HTR-8/SVneo (cell line): ENCODE data around the gene INTS2.
"Not testable (repeated sequence)": the region's sequence is repeated elsewhere in the genome, so short reads cannot be mapped to it uniquely, and the experiment has no call there.

ENCODE experiments used
- DNase-seq: peaks from one replicate; pipeline ENCODE4 v3.0.0; 2011; ENCODE audit warnings: low spot score, mixed read lengths; ENCODE audit not compliant: insufficient read length
- FAIRE-seq: peaks from 2 replicates; lab custom pipeline; 2011; peaks lifted over from hg19 to GRCh38; lab: Jason Lieb, UNC

INTS2 gene

DNA sequence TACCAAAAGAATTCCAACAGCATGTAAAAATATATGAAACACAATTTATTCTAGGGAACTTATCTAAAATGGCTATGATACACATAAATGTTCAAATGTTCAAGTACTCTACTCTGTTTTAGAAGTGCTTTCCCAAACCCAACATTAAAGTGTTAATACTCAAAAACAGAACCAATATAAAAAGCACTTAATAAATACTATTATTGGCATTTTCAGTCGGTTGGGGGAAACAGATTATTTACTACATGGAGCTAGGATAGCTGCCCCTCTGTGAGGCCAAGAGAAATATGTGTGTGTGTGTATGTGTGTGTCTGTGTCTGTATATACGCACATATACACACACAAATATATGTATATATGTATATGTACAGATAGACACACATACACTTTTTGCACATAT, 32.4 kb downstream of the INTS2 start:
- DNase-seq: no peak
- FAIRE-seq: no peak

DNA sequence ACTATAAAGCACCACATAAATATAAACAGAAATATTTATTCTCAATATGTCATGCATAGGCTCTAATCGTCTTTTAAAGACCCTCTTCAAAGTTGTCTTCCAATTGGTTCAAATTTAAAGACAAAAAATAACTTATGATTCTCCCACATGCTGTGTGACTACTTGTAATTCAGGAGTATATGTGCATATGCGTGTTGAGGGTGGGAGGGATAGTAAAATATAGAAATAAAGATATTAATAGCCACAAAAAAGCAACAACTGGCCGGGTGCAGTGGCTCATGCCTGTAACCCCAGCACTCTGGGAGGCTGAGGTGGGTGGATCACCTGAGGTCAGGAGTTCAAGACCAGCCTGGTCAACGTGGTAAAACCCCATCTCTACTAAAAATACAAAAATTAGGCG, 33.5 kb downstream of the INTS2 start:
- not testable (repeated sequence) for DNase-seq, FAIRE-seq

DNA sequence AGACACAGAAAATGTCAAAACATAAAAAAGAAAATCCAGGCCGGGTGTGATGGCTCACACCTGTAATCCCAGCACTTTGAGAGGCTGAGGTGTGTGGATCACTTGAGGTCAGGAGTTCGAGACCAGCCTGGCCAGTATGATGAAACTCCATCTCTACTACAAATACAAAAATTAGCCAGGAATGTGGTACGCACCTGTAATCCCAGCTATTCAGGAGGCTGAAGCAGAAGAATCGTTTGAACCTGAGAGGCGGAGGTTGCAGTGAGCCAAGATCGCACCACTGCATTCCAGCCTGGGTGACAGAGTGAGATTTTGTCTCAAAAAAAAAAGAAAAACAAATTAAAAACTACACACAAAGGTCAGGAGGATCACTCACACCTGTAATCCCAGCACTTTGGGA, 40.0 kb downstream of the INTS2 start:
- not testable (repeated sequence) for DNase-seq, FAIRE-seq

DNA sequence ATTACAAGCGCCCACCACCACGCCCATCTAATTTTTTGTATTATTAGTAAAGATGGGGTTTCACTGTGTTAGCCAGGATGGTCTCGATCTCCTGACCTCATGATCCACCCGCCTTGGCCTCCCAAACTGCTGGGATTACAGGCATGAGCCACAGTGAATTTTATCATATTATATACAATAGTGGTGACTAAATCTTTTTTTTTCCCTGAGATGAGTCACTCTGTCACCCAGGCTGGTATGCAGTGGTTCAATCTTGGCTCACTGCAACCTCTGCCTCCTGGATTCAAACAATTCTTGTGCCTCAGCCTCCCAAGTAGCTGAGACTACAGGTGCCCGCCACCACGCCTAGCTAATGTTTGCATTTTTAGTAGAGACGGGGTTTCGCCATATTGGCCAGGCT, 41.9 kb downstream of the INTS2 start:
- DNase-seq: not testable (repeated sequence)

DNA sequence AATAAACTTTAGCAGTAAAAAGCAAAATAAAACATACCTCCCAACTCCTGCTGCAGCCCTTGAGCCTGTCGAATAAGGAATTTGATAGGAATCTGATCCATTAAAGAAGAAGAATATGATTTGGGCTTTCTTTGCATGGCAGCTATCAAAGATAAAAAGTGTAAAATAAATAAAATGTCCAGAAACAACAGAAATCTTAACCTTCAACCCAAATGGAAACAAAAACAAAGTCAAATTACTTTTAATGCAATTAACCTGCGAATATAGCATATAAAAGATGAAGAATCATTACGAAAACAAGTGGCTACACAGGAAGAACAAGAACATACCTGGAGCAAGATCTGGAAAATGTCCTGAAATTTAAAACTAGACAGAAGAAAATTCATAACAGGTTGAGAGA, 42.9 kb downstream of the INTS2 start:
- FAIRE-seq (no peak), DNase-seq (no peak)

More for the DNA sequence above, 41.9 kb downstream of the INTS2 start:
- FAIRE-seq: not testable (repeated sequence)

DNA sequence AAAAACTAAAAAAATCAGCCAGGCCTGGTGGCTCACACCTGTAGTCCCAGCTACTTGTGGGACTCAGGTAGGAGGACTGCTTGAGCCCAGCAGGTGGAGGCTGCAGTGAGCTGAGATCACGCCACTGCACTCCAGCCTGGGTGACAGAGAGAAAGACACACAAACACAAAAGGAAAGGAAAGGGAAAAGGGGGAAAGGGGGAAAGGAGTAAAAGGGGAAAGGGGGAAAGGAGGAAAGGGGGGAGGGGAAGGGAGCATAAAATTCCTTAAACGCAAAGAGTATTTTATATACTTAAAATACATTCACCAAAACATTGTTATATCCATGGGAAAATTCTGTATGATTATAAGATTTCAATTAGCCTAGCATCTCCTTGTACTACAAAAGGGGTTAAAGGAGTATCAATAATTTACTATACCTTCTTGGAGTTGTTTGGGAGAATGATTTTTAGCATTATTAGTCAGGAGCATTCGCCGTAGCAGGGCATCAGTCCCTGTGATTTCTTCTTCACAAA, 47.1 kb downstream of the INTS2 start:
- no peak for DNase-seq
- FAIRE-seq: no peak

DNA sequence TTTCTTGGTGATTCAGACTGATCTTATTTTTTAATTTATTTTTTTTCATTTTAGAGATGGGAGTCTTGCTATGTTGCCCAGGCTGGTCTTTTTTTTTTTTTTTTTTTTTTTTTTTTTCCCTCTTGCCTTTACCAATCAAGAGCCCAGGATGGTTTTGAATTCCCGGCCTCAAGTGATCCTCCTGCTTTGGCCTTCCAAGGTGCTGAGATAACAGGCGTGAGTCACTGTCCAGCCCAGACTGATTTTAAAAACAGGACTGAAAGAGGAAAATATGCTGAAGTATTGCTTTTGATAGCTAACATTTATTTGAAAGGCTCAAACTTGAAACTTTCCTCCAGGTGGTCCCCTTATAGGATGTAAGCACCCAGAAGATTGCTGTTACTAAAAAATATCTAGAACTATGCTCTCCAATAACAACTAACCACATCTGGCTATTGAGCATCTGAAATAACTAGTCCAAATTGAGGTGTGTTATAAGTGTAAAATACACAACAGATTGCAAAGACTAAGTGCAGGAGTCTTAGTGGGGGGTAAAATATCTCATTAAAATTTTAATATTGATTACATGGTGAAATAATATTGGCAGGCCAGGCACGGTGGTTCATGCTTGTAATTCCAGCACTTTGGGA, 48.7 kb downstream of the INTS2 start:
- FAIRE-seq: no peak
- DNase-seq: no peak

DNA sequence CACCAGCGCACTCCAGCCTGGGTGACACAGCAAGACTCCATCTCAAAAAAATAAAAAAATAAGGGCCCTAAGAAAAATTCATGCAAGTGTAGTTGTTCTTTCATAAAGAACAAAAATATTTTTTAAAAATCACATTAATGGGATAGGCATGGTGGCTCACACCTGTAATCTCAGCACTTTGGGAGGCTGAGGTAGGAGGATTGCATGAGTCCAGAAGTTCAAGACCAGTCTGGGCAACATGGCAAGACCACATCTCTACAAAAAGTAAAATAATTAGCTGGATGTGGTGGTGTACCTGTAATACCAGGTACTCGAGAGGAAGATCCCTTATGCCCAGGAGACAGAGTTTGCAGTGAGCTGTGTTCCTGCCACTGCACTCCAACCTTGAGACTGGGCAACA, 49.3 kb downstream of the INTS2 start:
- no peak for DNase-seq
- no peak for FAIRE-seq

DNA sequence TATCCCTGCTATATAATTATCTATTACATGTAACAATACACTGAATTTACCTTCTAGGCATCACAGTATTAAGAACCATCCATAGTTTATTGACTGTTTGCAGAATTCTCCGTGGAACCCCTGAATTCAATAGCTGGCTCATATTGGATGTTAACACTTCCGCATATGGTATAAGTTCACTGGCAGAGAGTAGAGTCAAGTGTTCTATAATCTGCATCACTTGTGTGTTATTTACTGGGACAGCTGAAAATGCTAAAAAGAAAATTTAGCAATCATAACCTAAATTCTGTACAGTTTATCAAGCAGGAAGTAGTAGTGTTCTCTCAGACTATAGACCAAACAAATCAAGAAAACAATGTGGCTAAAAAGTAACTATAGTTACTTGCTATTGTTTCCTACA, 49.9 kb downstream of the INTS2 start:
- no peak for DNase-seq
- no peak for FAIRE-seq

DNA sequence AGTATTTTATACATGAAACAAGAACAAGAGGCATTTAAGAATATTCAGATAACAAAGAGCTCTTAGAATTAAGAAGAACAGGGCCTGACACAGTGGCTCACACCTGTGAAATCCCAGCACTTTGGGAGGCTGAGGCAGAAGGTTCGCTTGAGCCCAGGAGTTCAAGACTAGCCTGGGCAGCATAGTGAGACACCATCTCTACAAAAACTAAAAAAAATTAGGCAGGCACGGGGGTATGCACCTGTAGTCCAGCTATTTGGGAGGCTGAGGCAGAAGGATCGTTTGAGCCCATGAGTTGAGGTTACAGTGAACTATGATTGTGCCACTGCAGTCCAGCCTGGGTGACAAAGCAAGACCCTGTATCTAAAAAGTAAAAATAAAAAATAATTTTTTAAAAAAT, 52.0 kb downstream of the INTS2 start:
- DNase-seq (no peak), FAIRE-seq (no peak)

DNA sequence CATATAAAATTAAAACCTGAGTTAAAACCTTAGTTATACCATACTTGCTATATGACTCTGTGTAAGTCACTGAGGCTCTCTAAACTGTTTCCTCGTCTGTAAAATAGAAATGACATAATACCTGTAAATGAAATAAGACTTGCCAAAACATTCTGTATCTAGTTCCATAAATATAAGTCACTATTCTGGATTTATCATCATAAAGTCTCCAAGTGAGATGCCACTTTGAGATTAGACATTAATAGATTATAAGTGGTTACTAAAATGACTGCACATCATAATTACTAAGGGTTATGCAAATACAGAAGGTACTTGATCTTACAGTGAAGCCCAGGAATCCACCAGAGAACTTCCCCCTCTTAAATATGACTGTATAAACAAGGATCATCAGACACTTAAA, 52.5 kb downstream of the INTS2 start:
- no peak for DNase-seq

DNA sequence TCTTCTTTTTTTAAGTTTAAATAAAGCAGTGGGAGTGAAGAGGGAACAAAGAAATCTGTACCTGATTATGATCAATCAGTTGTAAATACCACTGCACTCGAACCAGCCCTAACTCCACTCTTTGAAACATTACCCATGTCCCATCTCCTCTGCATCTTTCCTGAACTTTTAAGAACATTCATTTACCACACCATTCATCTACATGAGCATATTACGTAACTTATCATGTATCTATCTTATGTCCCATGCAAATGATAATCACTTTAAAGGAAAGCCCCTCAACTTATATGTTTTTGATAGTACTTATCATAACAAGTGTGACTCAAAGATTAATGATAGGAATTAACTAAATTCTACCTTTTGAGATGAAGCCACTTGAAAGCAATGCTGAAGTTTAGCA, 53.7 kb downstream of the INTS2 start:
- DNase-seq (no peak), FAIRE-seq (no peak)

More for the DNA sequence above, 52.5 kb downstream of the INTS2 start:
- no peak for FAIRE-seq

DNA sequence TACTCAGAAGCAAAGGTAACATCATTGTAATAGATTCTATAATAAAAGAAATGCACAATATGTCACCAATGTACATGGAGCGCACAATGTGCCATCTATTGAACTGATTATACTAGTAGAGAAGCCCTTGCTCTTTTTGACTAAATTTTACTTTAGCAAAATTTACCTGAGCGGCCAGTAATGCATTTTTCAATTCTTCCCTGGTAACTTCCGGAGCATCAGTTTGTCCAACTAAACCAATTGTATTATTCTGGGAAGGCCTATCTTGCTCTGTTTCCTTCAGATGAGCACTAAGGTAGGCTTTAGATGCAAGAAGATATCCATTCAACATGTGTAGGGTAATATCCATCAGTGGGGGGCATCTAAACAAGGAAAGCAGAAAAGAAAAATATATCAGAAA, 55.7 kb downstream of the INTS2 start:
- no peak for DNase-seq
- FAIRE-seq: no peak

DNA sequence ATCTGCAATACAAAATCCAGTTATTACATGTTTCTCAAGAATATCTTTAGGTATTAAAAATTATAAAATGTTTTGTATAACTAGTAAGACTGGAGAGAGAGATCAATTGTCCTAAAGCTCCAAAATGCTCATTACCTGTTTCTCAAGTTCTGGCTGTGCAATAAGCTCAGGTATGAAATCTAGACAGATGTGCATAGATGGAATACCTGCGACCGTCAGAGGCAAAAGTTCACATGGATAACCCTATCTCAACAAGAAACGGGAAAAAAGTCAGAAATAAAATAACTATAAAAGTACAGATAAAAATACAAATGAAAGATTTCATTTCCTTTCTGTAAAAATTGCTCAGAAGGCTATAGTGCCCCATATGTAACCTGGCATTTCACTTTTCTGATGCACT, 58.6 kb downstream of the INTS2 start:
- DNase-seq: no peak
- no peak for FAIRE-seq

DNA sequence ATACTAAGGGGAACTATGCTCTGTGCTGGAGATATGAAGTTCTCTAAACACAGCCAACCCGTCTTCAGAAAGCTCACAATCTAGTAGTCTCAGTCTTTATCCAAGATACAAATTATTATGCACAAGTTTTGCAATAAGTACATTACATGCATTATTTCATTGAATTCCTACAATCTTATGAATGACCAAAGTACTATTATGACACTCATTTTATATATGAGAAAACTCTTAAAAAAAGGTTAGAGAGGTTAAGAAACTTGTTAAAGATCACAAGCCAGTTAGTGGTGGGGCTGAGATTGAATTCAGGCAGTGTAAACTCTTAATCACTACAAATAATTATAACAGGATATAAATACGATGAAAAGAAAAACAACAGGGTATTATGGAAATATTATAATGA, 59.7 kb downstream of the INTS2 start:
- FAIRE-seq: no peak

DNA sequence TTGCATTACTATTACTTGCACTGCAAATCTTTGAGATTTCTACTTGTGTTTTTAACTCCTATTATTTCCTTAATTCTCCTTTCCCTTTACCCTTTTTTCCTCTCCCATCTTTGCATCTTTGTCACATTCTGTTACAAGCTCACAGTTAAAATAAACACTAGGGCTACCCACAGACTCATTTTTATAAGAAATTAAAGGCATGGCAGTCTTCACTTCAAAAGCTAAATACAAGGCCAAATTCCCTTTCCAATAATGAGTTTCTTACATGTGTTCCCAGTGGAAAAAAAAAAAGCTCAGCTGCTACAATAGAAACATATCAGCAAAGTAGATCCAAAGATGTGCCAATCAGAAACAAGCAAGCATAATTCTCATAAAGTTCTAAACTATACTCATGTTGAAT, 60.7 kb downstream of the INTS2 start:
- DNase-seq: no peak
- FAIRE-seq: no peak

More for the DNA sequence above, 59.7 kb downstream of the INTS2 start:
- no peak for DNase-seq

DNA sequence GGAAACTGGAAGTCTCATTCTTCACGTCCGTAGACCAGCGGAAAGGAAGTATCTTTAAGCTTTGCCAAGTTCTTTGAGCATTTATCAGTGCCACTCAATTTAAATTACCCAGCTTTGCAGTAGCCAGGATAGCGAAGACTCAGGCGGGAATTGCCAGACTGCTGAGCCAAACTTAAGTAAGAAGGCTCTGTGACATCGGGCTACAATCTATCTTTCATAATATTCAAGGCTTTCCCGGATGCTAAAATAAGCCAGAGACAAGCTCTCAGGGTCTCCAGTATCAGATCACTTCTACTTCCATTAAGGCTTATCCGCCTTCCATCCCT, 64.0 kb downstream of the INTS2 start:
- DNase-seq: no peak
- FAIRE-seq: no peak

DNA sequence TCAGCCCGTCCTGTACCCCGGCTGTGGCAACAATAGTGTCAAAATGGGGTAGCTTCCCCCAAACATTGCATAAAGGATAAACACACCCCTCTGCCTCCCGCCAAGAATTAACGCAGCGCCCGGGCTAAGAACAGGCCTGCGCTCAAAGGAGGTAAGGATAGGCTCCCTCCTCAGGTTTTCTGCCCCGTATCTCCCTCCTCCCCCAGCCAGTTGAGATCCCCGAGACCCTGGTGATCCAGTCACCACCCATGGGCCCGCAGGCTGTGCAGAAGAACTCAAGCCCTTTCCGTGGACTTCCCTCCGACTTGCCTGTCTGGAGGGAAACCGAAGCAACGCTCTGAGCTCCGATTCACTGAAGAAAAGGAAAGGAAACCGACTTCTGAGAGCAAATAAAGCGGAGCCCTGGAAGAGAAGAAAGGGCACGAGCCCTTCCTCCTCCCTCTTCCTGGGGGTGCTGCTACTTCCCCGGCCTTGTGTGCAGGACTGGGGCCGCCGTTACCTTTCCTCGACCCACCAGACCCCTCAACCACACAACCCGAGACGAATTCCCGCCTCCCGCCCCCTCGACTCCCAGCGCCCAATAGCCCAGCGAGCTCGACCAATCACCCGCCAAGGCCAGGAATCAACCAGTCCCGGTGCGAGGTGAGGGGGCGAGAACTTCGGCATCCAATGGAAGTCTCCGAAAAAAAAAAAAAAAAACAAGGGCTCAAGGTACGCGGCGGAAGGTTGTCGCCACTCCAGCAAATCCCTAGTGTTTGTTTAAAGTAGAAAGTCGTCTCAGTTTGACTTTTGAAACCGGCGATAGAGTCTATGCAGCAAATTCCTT, 64.6 kb downstream of the INTS2 start, which contains the start of gene BRIP1:
Gene BRIP1 (minus strand): TSS at position 554 of the 826 bp plus-strand sequence. CDS start 1,989 bp downstream, outside the sequence.
- peak; percentile 99 for DNase-seq
- peak; percentile 96 for FAIRE-seq

DNA sequence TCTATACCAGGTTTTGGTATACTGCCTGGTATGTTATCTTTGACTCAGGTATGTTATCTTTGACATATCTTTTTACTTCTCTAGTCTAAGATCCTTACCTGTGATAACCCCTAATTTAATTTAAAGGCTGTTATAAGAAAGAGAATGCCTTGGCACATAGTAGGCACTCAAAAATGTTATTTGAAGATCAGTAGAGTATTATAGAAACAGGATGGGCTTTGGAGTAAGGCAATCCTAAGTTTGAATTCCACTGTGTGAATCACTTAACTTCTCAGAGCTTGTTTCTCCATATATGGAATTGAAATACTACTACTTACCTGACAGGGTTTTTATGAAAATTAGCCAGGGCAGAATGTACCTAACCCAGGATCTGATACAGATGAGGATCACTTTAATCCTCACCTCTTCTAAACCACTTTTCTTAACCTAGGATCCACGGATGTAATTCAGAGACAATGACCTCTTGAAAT, 65.6 kb downstream of the INTS2 start:
- no peak for FAIRE-seq
- peak; percentile 14 for DNase-seq

DNA sequence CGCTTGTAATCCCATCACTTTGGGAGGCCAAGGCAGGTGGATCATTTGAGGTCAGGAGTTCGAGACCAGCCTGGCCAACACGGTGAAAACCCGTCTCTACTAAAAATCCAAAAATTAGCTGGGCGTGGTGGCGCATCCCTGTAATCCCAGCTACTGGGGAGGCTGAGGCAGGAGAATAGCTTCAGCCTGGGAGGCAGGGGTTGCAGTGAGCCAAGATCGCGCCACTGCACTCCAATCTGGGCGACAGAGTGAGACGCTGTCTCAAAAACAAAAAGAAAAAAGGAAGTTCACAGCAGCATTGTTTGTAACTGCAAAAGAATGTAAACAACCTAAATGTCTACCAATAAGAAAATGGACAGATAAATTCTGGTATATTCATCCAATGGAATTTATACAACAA, 67.4 kb downstream of the INTS2 start:
- DNase-seq, FAIRE-seq: not testable (repeated sequence)

DNA sequence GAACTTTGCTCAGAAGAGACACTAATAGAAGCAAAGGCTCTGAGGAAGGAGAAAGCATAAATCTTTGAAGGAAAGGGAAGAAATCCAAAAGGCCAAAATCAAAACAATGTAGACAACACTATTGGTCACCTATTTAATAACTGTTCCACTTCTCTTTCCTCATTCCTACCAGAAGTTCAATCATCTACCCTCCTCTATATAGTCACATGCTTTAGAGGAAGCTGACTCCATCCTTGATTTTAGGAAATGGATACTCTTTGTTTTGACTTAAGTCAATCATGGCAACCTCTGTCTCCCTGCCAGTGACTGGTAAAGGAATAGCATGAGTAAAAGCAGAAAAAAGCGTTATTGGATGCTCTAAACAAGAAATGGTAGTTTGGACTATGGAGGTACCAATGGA, 71.7 kb downstream of the INTS2 start:
- FAIRE-seq: no peak
- DNase-seq: no peak
